GM19351 (cell line): ENCODE measurements around the gene SCLT1.

Source experiments
- ATAC-seq: cut with Tn5 transposase; IDR thresholded peaks from one replicate; pipeline ENCODE4 v1.9.1; 2021; ENCODE audit warnings: mild to moderate bottlenecking, moderate library complexity; ENCODE audit not compliant: unreplicated experiment

The SCLT1 gene

GRCh38 chr4:128879283-128879682, 214.1 kb downstream of the SCLT1 start:
- ATAC-seq, result no peak

DNA sequence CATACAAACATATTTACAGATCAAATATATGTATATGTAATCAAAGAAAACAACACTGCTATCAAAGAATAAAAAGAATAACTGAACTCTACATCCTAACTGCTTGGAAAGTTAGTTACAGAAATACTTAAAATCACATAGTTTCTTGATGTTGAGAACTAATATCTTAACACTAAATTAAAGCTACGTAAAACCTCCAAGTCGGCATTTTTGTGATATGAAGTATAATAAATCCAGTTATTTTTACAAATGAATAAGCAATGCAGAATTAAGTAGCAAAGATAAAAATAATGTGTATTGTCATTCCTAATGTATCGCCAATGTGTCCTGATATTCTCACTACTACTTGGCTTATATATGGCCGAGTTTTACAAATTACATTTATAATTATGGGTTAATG, 215.4 kb downstream of the SCLT1 start:
- no peak for ATAC-seq

DNA sequence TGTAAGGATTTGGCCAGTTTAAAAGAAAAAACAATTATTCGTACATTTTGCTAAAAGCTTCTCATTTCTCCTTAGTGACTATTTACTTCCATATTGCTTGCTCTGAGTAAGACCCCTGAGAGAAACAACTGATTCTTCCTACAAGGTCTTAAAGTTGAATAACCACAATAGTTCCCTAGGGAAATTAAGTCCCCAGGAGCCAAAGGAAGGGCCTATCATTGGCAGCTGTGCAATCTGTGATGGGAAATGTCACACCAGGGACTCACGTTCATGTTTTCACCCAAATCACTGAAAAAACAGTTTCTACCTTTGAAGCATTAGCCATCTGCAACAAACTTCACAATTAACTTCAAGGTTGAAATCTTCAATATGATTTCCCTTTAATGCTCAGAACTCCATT, 217.1 kb downstream of the SCLT1 start:
- no peak for ATAC-seq

GRCh38 chr4:128871948-128872347, 221.4 kb downstream of the SCLT1 start:
- no peak for ATAC-seq

DNA sequence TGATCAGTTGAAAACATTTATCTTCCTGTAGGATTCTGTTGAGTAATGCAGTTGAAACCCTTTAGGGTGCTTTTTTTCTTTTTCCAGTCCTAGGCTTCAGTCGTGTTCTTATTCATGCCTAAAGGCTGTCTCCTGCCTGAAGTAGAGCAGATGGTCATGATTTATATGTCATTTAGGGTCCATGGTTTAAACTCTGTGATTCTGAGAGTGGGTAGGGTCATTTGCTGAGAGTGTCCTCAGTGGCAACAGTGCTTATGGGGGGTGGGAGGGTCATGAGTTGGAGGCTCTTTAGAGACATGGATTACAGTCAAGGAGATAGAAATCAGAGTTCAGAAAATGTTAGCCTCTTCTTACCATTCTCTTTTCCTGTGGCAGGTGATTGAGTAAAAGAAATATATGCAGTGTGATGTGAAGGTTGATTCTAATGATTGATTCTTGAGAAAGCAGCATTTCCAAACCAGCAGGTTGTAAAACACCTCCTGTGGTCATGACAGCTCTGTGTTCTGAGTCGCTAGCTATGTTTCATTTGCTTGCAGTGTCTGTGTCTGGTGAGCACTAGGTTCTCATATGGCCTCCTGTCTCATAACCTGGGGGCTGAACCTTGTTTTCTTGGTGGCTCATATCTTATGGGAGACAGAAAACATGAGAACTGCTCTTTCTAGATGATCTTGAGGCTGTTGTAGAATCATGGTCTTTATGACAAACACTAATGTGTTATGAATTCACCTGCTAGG, 223.4 kb downstream of the SCLT1 start:
- no peak for ATAC-seq

DNA sequence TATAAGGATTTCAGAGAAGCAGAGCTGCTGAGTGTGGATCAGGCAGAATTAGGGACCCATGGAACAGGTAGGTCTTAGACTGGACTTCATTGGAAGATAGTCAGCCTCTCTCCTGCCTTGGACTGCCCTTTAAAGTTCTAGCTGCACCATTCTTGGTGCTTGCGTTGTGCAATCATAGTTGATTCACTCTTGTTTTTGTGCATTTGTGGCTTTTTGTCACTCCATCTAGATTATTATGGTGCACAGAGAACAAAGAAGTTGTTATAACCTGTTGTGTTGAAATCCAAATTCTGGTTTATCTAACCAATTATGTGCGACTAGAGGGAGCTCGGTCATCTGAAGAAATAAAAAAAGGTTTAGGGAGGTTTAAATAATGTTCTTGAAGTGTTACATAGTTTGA, 224.6 kb downstream of the SCLT1 start:
- no peak for ATAC-seq

DNA sequence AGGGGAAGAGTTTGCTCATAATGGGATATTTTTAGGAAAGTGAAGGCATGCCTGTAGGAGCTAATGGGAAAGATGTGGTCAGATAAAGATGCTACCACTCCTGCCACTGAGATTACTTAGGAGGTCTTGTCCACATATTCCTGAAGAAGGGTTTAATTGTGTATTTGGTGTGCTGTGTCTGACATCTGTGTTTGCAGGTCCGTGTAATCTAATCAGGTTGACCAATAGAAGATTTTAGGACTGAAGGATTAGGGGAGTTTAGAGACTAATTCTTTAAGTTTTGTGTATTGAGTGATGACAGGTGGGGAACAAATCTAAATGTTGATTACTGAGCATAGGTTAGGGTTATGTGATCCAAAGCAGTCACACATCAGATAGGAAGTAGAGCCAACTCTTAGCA, 226.6 kb downstream of the SCLT1 start:
- ATAC-seq, result no peak

DNA sequence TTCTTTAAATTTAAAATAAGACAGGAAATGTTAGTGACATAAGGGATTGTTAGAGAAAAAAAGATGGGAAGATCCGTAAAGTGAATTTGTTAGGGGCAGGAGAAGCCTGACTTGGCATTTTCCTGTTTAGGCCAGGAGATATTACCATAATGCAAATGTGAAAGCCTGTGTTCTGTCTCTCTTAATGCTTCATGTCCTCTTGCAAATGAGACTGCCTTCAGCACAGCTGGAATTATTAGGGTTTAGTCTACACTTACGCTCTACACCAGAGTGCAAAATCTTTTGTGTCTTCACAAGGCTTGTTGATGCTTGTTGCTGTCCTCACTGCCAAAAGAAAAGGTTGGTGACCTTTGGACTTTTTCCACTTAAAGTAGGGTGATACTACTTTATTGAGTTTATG, 227.1 kb downstream of the SCLT1 start:
- ATAC-seq, result no peak

DNA sequence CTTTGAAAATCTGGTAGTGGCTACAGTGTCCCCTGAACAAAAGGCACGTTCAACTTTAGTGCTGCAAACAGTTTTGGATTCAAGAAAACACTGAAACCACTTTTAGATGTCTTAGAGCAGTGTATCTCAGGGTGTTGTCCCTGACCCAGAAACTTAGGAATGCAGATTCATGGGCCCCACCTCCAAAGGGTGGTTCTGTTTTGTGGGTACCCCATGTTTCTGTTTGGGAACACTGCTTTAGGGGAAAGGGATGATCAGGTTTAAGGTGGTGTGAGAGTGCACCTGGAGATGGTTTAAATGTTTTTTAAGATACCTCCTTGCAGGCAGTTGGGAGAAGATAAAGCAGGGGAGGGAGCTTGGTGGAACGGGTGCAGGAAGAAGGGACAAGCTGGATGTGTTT, 228.2 kb downstream of the SCLT1 start:
- no peak for ATAC-seq

DNA sequence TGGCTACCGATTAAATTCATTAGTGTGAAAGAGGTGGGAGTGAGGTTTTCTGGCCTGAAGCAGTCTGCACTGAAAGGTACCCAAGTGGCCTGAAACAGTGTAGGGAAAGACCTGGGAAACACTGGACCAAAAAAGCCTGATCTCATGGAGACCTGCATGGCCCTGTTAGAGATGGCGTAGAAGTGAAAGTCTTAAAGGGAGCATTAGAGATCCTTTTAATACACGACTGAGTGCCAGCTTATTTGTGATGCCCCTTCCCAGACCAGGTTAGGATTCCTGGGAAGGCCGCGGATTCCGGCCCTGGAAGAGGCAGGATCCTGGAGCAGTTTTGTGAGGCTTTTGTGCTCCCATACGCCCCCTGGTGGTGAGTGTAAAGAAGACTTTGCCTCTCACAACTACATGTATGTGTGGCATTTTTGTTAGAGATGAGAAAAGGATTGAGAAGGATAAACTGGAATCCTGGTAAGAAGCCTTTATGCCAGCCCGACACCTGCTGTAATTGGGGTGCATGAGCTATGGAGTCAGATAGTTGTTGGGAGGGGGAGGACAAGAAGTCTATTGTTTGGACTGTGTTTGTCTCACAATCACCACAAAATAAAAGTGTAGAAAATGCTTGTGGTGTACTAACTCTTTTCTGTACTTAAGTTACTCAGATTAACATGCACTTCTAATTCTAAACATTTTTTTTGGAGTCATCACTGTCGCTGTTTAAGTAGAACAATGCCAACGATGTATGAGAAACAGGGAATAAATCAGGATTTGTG, 229.8 kb downstream of the SCLT1 start:
- peak; percentile 35 for ATAC-seq

GRCh38 chr4:128862608-128863311, 230.6 kb downstream of the SCLT1 start:
- ATAC-seq, result peak; percentile 56

DNA sequence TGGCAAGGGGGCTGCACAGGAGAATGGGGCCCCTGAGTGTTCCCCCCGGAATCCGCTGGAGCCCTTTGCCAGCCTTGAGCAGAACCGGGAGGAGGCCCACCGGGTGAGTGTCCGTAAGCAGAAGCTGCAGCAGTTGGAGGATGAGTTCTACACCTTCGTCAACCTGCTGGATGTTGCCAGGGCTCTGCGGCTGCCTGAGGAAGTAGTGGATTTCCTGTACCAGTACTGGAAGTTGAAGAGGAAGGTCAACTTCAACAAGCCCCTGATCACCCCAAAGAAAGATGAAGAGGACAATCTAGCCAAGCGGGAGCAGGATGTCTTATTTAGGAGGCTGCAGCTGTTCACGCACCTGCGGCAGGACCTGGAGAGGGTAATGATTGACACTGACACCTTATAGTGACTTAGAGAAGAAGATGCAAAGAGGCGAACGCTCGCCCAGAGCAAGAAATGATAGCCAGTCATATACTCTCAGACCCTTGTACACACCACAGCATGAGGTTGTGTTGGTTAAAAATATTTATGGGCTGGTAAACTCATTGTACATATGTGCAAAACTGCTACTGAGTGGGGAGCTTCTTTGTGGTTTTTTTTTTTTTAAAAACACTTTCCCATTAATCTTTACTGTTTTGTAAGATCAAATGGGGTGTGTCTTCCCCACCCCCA, 231.4 kb downstream of the SCLT1 start:
- ATAC-seq, result peak; percentile 18

- ATAC-seq, result no peak
Measured at GRCh38 chr4:128859887-128860677, 233.3 kb downstream of the SCLT1 start.

DNA sequence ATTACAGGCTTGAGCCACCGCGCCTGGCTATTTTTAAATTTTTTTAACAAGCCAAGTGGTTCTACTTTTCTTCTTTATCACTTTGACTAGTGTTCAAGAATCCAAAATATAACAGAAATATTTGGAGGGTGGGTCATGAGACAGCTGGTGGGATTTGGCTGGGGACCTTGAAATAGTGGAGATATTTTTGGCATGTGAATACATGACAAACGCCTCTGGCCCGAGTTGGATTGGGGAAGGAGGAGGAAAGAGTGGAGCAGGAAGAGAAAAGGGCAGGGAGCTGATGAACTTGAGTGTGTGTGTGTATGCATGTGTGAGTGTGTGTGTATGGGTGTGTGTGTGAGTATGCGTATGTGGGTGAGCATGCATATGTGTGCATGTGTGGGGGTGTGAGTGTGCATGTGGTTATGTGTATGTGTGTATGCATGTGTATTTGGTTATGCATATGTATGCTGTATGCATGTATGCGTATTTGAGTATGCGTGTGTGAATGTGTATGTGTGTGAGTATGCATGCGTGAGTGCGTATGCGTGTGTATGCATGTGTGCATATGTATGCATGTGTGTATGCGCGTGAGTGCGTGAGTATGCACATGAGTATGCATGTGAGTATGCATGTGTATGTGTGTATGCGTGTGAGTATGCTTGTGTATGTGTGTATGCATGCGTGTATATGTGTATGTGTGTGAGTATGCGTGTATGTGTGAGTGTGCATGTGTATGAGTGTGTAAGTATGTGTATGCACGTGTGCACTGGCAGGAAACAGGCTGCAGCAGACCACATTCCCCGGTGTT, 234.3 kb downstream of the SCLT1 start:
- ATAC-seq, result no peak

DNA sequence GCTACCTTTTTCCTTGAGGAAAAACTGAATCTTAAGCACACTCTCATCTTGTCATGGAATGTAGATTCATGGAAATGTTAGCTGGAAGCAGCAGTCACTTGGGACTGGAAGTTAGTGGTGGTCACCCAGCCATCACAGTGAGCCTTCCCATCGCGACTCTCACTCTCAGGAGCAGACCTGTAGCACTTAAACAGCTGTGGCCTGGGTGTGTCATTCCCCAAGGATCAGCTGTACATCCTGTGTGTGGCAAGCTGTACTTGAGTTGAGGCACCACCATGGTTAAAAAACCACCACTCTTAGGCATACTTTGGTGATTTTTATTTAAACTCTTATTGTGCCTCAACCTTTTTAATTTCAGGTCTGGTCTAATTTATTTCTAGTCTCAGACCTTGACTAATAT, 237.1 kb downstream of the SCLT1 start:
- no peak for ATAC-seq

- ATAC-seq, result no peak
Measured at GRCh38 chr4:128855621-128856020, 237.7 kb downstream of the SCLT1 start.

GRCh38 chr4:128854433-128854832, 238.9 kb downstream of the SCLT1 start:
- ATAC-seq, result peak; percentile 93

DNA sequence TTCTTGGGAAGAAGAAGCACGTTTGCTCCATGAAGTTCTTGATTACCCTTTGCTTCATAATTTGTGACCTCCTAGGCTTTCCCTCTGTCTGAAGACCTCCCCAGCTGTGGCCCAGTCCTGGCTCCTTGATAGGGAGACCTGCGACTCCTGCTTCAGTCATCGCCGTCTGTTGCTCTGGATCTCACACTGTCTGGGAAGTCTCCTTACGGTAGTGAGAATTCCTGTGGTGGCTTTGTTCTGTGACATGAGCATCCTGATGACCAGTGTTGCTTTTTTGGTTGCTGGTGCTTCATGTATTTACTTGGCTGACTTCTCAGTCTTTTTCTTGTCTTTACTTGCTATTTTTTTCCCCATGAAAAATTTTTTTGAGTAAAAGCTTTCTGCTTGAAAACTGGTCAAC, 239.6 kb downstream of the SCLT1 start:
- ATAC-seq, result no peak

GRCh38 chr4:128850252-128850651, 243.1 kb downstream of the SCLT1 start:
- ATAC-seq, result no peak

DNA sequence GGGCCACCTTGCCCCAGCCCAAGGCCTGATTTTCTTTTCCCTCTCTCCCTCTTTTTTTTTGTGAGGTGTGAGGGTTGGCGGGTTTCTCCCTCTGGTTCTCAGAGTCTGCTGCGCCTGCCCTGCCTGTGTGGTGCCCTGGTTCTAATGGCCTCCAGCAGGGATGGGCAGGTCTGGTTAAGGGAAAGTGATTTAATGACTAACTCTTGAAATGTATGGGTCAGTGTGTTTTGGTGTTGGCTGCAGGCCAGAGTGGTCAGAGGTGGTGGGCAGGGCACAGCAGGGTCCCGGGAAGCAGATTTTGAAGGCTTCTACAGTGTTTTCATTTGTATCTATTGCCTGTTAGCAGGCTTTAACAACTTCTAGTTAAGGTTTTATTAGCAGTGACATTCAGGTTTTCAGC, 244.9 kb downstream of the SCLT1 start:
- no peak for ATAC-seq
